Gastrocnemius medialis (tissue), 4 donors: Measurements from ENCODE around the gene PIK3CA. TPM values are rescaled to one million over a fixed set of nuclear protein-coding genes. Genes with fewer than 3 reads are reported as not detected.
"Not testable (repeated sequence)": the region's sequence is repeated elsewhere in the genome, so short reads cannot be mapped to it uniquely, and the experiment has no call there.

Experiments used
- ATAC-seq, 2 donors: fragments of 150-250 bp; one replicate each; pipeline ENCODE4 v1.9.1; 2016
- DNase-seq, 2 donors: peaks; one replicate each; pipeline ENCODE4 v3.0.0-alpha.2; 2019
- H3K27ac ChIP-seq, 4 donors: fragments of 200-600 bp; sonication (generic); 1 replicate in 1 of 4; 2 replicates in 3 of 4; pipeline ENCODE4 v1.5.1; 2016 to 2018; ENCODE audit warnings: mild to moderate bottlenecking in 2 of 4, moderate library complexity in 1 of 4
- H3K27me3 ChIP-seq, 3 donors: fragments of 200-600 bp; sonication (generic) in 2 of 3; 1 replicate in 1 of 3; 2 replicates in 2 of 3; pipeline versions ENCODE4 v1.5.1 to v1.6.0; 2016 to 2019; ENCODE audit warnings: mild to moderate bottlenecking in 1 of 3, moderate library complexity in 1 of 3
- H3K36me3 ChIP-seq, 2 donors: fragments of 200-600 bp; sonication (generic) in 1 of 2; one replicate each; pipeline ENCODE4 v1.5.1; 2017 to 2018
- H3K4me1 ChIP-seq, 2 donors: fragments of 200-600 bp; sonication (generic) in 1 of 2; one replicate each; pipeline ENCODE4 v1.5.1; 2016 to 2017; ENCODE audit warnings: mild to moderate bottlenecking in 2 of 2
- H3K4me3 ChIP-seq, 4 donors: fragments of 200-600 bp; sonication (generic) in 3 of 4; 1 replicate in 1 of 4; 2 replicates in 3 of 4; pipeline ENCODE4 v1.5.1; 2016 to 2019; ENCODE audit warnings: mild to moderate bottlenecking in 2 of 4
- H3K9me3 ChIP-seq, 3 donors: fragments of 200-600 bp; sonication (generic) in 2 of 3; 1 replicate in 1 of 3; 2 replicates in 2 of 3; pipeline ENCODE4 v1.5.1; 2016 to 2019
- POLR2A ChIP-seq, 2 donors: fragments of 450-650 bp; IDR thresholded peaks; one replicate each; pipeline ENCODE4 v1.6.1; 2017; ENCODE audit warnings: antibody characterized with exemption in 2 of 2, mild to moderate bottlenecking in 2 of 2, moderate library complexity in 2 of 2
- in situ Hi-C, 4 donors: fragments of 200-750 bp; cut with MboI; loops; one replicate each; pipeline versions ENCODE4 v1.15.0 to v1.8.0; 2017; ENCODE audit warnings: low sequenced_read_pairs in 4 of 4
- intact Hi-C: fragments of 100-400 bp; cut with DNase I; formaldehyde crosslinking; loops from one replicate; pipeline ENCODE4 v1.15.1; 2023; ENCODE audit warnings: low total_unique reads
- total RNA-seq, 4 donors: library from RNA; depleted of rRNA; stranded (reverse); fragments of >200 nt; gene quantifications; one replicate each; pipeline versions ENCODE4 v1.1.0 to v1.2.3, GENCODE V29; 2016
- TF ChIP-seq, protein P1 (sequence below), 5 experiments: fragments of 450-650 bp in 3 of 5; fragments of 200-600 bp in 2 of 5; sonication (generic) in 2 of 5; IDR thresholded peaks in 4 of 5; conservative IDR thresholded peaks in 1 of 5; 1 replicate in 4 of 5; 2 replicates in 1 of 5; pipeline ENCODE4 v1.5.1; 2016 to 2019; ENCODE audit warnings: antibody characterized with exemption in 5 of 5, mild to moderate bottlenecking in 3 of 5, moderate library complexity in 3 of 5

The PIK3CA gene
- total RNA-seq, 4 donors from 2014 or later = 16.0 to 29.4 (median 23.1) TPM

DNA sequence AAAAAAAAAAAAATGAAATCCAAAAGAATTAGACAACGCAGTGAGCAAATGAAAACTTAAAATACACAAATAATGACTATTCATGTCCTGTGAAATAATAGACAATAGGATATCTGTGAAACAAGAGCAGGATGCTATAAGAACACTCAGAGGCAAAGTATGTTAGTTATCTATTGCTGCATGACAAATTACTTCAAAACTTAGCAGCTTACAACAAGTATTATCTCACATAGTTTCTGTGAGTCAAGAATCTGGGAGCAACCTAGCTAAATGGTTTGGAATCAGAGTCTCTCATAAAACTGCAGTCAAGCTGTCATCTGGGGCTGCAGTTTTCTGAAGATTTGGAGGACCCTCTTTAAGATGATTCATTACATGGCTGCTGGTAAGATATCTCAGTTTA lies 40.1 kb upstream of the PIK3CA start:
- H3K9me3 ChIP-seq = no peaks in the 10 kb centered on the region
- intact Hi-C loops (loop anchor here (10.0 kb wide), 1 partner anchor 207 kb away; no protein-coding TSS in a partner anchor), in situ Hi-C loops (no loop called here)
- H3K4me3 ChIP-seq = no peak overlapping the region
- TF ChIP-seq POLR2A (IDR thresholded peaks at IDR 0.05) = no peak
- TF ChIP-seq, protein P1, sequence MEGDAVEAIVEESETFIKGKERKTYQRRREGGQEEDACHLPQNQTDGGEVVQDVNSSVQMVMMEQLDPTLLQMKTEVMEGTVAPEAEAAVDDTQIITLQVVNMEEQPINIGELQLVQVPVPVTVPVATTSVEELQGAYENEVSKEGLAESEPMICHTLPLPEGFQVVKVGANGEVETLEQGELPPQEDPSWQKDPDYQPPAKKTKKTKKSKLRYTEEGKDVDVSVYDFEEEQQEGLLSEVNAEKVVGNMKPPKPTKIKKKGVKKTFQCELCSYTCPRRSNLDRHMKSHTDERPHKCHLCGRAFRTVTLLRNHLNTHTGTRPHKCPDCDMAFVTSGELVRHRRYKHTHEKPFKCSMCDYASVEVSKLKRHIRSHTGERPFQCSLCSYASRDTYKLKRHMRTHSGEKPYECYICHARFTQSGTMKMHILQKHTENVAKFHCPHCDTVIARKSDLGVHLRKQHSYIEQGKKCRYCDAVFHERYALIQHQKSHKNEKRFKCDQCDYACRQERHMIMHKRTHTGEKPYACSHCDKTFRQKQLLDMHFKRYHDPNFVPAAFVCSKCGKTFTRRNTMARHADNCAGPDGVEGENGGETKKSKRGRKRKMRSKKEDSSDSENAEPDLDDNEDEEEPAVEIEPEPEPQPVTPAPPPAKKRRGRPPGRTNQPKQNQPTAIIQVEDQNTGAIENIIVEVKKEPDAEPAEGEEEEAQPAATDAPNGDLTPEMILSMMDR (IDR thresholded peaks at IDR 0.05 in 4 of 5, conservative IDR thresholded peaks at IDR 0.05 in 1 of 5) = no peak
- H3K27me3 ChIP-seq = no peaks in the 10 kb centered on the region
- DNase-seq = no peak
- no peaks in the 10 kb centered on the region for H3K36me3 ChIP-seq
- H3K4me1 ChIP-seq = no peaks in the 10 kb centered on the region
- no peak for ATAC-seq
- H3K27ac ChIP-seq = no peak overlapping the region

- Histone ChIP-seq H3K4me3 (no peak overlapping the region), H3K27ac (no peak overlapping the region), H3K4me1 (no peaks in the 10 kb centered on the region), H3K9me3 (no peaks in the 10 kb centered on the region), H3K27me3 (no peaks in the 10 kb centered on the region), H3K36me3 (no peaks in the 10 kb centered on the region)
- intact Hi-C loops (no loop called here), in situ Hi-C loops (loop anchor here in 1 of 4 donors (10.0 kb wide), 1 partner anchor 191 kb away; no protein-coding TSS in a partner anchor)
- ATAC-seq = no peak
- no peak for DNase-seq
- TF ChIP-seq POLR2A (IDR thresholded peaks at IDR 0.05) = no peak
- TF ChIP-seq, protein P1 (IDR thresholded peaks at IDR 0.05 in 4 of 5, conservative IDR thresholded peaks at IDR 0.05 in 1 of 5) = no peak
Measured at GRCh38 chr3:179113903-179114302, 34.3 kb upstream of the PIK3CA start.

GRCh38 chr3:179115444-179115843 lies 32.7 kb upstream of the PIK3CA start:
- intact Hi-C loops, H3K27ac ChIP-seq, H3K27me3 ChIP-seq, H3K4me3 ChIP-seq, H3K36me3 ChIP-seq, ATAC-seq, H3K4me1 ChIP-seq, DNase-seq, H3K9me3 ChIP-seq: not testable (repeated sequence)
- in situ Hi-C loops = loop anchor here in 1 of 4 donors (10.0 kb wide), 1 partner anchor 189 kb away; no protein-coding TSS in a partner anchor

DNA sequence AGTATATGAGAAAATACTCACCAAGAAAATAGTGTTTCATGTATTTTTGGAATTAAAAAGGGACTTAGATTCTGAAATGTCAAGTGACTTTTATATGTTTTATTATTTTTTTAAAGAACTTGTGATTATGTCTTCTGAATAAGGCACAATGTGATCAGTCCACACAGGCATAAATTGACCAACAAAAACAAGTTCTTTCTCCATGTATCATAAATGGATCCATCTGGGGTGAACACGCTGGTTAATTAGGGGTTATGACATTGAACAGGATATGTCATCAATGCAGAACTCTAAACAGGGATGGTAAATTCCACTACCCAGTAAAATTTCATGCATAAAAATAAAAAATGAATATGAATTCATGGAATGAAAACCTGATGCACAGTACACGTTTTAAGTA lies 31.3 kb upstream of the PIK3CA start:
- TF ChIP-seq, protein P1 (IDR thresholded peaks at IDR 0.05 in 4 of 5, conservative IDR thresholded peaks at IDR 0.05 in 1 of 5) = no peak
- TF ChIP-seq POLR2A (IDR thresholded peaks at IDR 0.05) = no peak
- no peaks in the 10 kb centered on the region for H3K4me1 ChIP-seq
- H3K27me3 ChIP-seq = no peaks in the 10 kb centered on the region
- H3K4me3 ChIP-seq = no peak overlapping the region
- no peak overlapping the region for H3K27ac ChIP-seq
- no peaks in the 10 kb centered on the region for H3K36me3 ChIP-seq
- ATAC-seq (no peak), DNase-seq (no peak)
- intact Hi-C loops (no loop called here), in situ Hi-C loops (loop anchor here in 1 of 4 donors (10.0 kb wide), 1 partner anchor 188 kb away; no protein-coding TSS in a partner anchor)
- no peaks in the 10 kb centered on the region for H3K9me3 ChIP-seq

DNA sequence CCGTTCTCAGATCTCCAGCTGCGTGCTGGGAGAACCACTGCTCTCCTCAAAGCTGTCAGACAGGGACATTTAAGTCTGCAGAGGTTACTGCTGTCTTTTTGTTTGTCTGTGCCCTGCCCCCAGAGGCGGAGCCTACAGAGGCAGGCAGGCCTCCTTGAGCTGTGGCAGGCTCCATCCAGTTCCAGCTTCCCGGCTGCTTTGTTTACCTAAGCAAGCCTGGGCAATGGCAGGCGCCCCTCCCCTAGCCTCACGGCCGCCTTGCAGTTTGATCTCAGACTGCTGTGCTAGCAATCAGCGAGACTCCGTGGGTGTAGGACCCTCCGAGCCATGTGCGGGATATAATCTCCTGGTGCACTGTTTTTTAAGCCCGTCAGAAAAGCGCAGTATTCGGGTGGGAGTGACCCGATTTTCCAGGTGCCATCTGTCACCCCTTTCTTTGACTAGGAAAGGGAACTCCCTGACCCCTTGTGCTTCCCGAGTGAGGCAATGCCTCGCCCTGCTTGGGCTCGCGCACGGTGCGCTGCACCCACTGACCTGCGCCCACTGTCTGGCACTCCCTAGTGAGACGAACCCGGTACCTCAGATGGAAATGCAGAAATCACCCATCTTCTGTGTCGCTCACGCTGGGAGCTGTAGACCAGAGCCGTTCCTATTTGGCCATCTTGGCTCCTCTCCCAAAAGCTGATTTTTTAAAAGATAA lies 15.8 kb upstream of the PIK3CA start:
- DNase-seq, H3K36me3 ChIP-seq, H3K9me3 ChIP-seq, H3K4me3 ChIP-seq, H3K27ac ChIP-seq, H3K27me3 ChIP-seq, intact Hi-C loops, H3K4me1 ChIP-seq, ATAC-seq: not testable (repeated sequence)
- in situ Hi-C loops = loop anchor here in 2 of 4 donors (25.0 kb wide), 2 partner anchors 430 to 480 kb away; partner anchors contain the start of genes ACTL6A (in 1 of the 2), MRPL47 (in 1 of the 2) and NDUFB5 (in 1 of the 2)
